Large intestine (tissue), 3 donors: ENCODE measurements around the gene TP53I3. TPM values are rescaled to one million over a fixed set of nuclear protein-coding genes. Genes with fewer than 3 reads are reported as not detected.
A peak's percentile ranks its signal among the peaks of the same experiment; 100 is the strongest.

ENCODE experiments used
- DNase-seq, 2 donors: peaks; one replicate each; pipeline versions ENCODE4 v3.0.0 to v3.0.0-alpha.2; 2013
- H3K27ac ChIP-seq: one replicate; pipeline ENCODE4 v1.5.1; 2013; ENCODE audit warnings: low read length
- H3K27me3 ChIP-seq: 2 replicates; pipeline ENCODE4 v1.6.1; 2013; ENCODE audit warnings: low read length; ENCODE audit not compliant: control insufficient read depth, insufficient read depth
- H3K36me3 ChIP-seq: 2 replicates; pipeline ENCODE4 v1.6.1; 2013; ENCODE audit warnings: low read length; ENCODE audit not compliant: control insufficient read depth, insufficient read depth
- H3K4me1 ChIP-seq: one replicate; pipeline ENCODE4 v1.6.1; 2013; ENCODE audit warnings: low read length; ENCODE audit not compliant: control insufficient read depth, insufficient read depth
- H3K4me3 ChIP-seq: one replicate; pipeline ENCODE4 v1.5.1; 2013; ENCODE audit warnings: low read length
- H3K9me3 ChIP-seq: one replicate; pipeline ENCODE4 v1.6.1; 2013; ENCODE audit warnings: mild to moderate bottlenecking, low read depth, low read length, moderate library complexity; ENCODE audit not compliant: control insufficient read depth
- WGBS: methylation state at CpG from one replicate; pipeline ENCODE4 v1.1.5; 2013; ENCODE audit warnings: low lambda C conversion rate; ENCODE audit not compliant: insufficient coverage; 5-methylcytosine and 5-hydroxymethylcytosine counted together
- polyA plus RNA-seq: library from polyadenylated mRNA; unstranded; fragments of 120-200 nt; gene quantifications from one replicate; pipeline ENCODE4 v1.2.1, GENCODE V29; 2013

Gene TP53I3
- polyA plus RNA-seq, 1 donor = 36.0 TPM

DNA sequence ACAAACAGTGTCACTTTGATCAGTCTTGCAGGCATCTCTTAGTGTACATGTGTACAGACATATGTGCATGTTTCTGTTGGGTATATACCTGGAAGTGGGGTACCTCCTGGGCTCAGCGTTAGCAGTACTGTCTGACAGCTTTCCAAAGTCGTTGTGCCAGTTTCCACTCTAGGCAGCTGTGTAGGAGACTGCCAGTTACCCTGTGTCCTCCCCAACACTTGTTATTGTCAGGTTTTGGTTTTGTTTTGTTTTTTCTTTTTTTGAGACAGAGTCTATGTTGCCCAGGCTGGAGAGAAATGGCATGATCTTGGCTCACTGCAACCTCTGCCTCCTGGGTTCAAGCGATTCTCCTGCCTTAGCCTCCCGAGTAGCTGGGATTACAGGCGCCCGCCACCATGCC is 28.9 kb downstream of the TP53I3 start:
- H3K9me3 ChIP-seq = no peaks in the 10 kb centered on the region
- no peak overlapping the region for H3K4me3 ChIP-seq
- peaks cover under 1% of the 10 kb centered on the region for H3K27me3 ChIP-seq
- WGBS = no CpG with 5 or more reads among the region's 6 CpGs
- H3K4me1 ChIP-seq = no peaks in the 10 kb centered on the region
- no peak overlapping the region for H3K27ac ChIP-seq
- no peak for DNase-seq
- H3K36me3 ChIP-seq = no peaks in the 10 kb centered on the region

GRCh38 chr2:24054366-24055010 is 30.1 kb downstream of the TP53I3 start:
- WGBS = no CpG with 5 or more reads among the region's 8 CpGs
- H3K4me1 ChIP-seq = peaks cover 2% of the 10 kb centered on the region
- no peak for DNase-seq
- H3K9me3 ChIP-seq = no peaks in the 10 kb centered on the region
- H3K4me3 ChIP-seq = no peak overlapping the region
- peaks cover 9% of the 10 kb centered on the region for H3K27me3 ChIP-seq
- no peak overlapping the region for H3K27ac ChIP-seq
- H3K36me3 ChIP-seq = no peaks in the 10 kb centered on the region

DNA sequence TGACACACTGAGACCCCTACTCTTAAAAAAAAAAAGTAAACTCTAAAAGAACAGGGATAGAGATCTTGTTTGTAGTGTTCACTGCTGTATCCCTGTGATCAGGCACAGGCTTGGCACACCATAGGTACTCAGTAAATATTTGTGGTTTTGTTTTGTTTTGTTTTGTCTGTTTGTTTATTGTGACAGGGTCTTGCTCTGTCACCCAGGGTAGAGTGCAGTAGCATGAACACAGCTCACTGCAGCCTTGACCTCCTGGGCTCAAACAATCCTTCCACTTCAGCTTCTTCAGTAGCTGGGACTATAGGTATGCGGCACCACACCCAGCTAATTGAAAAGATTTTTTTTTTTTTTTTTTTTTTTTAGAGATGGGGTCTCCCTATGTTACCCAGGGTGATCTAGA is 31.7 kb downstream of the TP53I3 start:
- no peak for DNase-seq
- Histone ChIP-seq H3K36me3 (no peaks in the 10 kb centered on the region), H3K4me3 (no peak overlapping the region), H3K4me1 (peaks cover 5% of the 10 kb centered on the region), H3K27ac (no peak overlapping the region), H3K9me3 (no peaks in the 10 kb centered on the region), H3K27me3 (peaks cover 21% of the 10 kb centered on the region)
- no CpG with 5 or more reads among the region's 1 CpG for WGBS

DNA sequence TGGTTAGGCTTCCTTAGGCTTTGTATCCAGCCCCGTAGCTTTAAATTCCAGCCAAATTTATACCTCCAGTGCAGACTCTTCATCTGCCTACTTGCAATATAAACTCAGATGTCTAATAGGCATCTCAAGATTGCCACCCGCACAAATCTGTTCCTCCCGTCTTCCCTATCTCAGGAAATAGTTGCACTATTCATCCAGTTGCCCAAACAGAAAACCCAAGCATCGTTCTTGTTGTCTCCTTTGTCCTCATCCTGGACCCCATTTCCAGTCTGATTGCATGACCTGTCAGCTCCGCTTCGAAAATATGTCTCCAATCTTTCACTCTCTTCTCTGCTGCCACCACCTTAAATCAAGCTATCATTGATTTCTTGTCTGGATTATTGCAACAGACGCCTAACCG is 32.8 kb downstream of the TP53I3 start:
- WGBS = no CpG with 5 or more reads among the region's 8 CpGs
- no peaks in the 10 kb centered on the region for H3K36me3 ChIP-seq
- H3K9me3 ChIP-seq = no peaks in the 10 kb centered on the region
- DNase-seq = no peak
- peaks cover 21% of the 10 kb centered on the region for H3K27me3 ChIP-seq
- no peak overlapping the region for H3K27ac ChIP-seq
- peaks cover 8% of the 10 kb centered on the region for H3K4me1 ChIP-seq
- no peak overlapping the region for H3K4me3 ChIP-seq

DNA sequence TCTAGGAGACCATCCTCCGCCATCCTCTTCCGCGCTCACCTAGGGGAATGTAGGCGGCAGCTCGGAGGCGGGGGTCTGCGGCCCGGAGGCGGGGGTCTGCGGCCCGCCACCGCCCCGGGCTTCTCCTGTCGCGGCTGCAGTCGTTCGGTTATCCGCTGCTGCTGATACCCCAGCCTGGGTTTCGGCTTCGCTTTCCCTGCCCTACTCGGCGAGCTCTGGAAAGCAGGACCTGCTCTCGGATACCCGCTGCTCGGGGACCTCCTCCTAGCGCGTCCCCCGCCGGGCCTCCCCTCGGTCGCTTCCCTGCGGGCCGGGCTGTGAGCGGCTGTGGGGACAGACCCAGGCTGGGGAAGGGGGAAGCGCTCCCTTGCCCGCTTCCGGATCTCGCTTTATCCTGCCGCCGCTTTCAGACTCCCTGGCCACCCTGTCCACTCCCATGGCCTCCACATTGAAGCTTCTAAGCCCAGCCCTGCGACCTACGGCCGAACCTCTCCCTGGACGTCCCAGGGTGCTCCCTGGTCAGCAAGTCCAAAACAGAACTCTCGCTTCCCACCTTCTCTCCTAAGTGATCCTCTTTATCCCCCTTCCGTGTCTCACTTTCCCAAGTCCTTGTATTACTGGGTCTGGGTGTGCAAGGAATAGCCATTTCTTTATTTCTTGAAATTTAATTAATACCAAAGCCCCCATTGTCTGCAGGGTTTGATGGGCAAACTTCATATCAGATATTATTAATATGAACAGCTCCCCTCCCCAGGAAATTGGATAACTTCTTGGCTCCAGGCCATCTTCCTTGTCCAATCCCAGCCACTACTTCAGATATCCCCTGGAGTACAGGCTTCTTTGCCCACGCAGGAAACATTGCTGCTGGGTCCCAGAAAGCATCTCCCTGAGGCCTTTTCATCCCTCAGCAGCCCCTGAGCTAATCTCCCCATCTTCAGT is 34.3 kb downstream of the TP53I3 start:
- peak in 1 of 2 donors; percentile 24 for DNase-seq
- Histone ChIP-seq H3K4me3 (peak overlapping the region; percentile 50), H3K4me1 (peaks cover 8% of the 10 kb centered on the region), H3K27me3 (peaks cover 21% of the 10 kb centered on the region), H3K9me3 (no peaks in the 10 kb centered on the region), H3K36me3 (no peaks in the 10 kb centered on the region), H3K27ac (peak overlapping the region; percentile 6)
- WGBS = 83% methylated on average over 2 of the region's 47 CpGs

GRCh38 chr2:24049485-24050021 is 35.1 kb downstream of the TP53I3 start, which contains the start of gene FKBP1B:
TSS of gene FKBP1B (plus strand) at chr2:24049741. CDS start at chr2:24049850, 109 bp downstream.
- no peaks in the 10 kb centered on the region for H3K9me3 ChIP-seq
- DNase-seq = peak; percentile 26 to 60
- H3K27ac ChIP-seq = peak within 1 kb of the TSS; percentile 6
- H3K4me3 ChIP-seq = peak within 1 kb of the TSS; percentile 50
- H3K36me3 ChIP-seq = no peaks in the 10 kb centered on the region
- H3K27me3 ChIP-seq = peaks cover 21% of the 10 kb centered on the region
- H3K4me1 ChIP-seq = peaks cover 8% of the 10 kb centered on the region
- WGBS = no CpG with 5 or more reads among the region's 52 CpGs

- DNase-seq = no peak
- H3K36me3 ChIP-seq = no peaks in the 10 kb centered on the region
- H3K4me3 ChIP-seq = peak overlapping the region; percentile 31
Observed at GRCh38 chr2:24048769-24049484, 35.7 kb downstream of the TP53I3 start.

DNA sequence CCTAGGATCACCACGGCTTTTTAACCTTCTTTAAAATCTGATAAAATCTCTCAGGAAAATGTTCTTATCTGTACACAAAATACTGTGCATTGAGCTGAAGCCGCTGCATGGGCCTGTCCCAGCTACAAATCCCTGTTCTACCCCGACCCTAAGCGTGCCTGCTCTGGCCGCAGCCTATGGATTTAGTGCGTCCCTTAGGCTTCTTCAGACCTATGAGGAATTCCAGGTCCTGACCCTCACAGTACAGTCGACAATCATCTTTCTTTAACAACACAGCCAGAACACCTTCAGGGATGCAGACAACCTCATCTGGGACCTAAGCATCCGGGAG is 37.0 kb downstream of the TP53I3 start:
- H3K27me3 ChIP-seq = peaks cover 21% of the 10 kb centered on the region
- no peak overlapping the region for H3K27ac ChIP-seq
- no peaks in the 10 kb centered on the region for H3K36me3 ChIP-seq
- no peak overlapping the region for H3K4me3 ChIP-seq
- DNase-seq = no peak
- H3K9me3 ChIP-seq = no peaks in the 10 kb centered on the region
- H3K4me1 ChIP-seq = peaks cover 8% of the 10 kb centered on the region
- no CpG with 5 or more reads among the region's 8 CpGs for WGBS

More at GRCh38 chr2:24048769-24049484, 35.7 kb downstream of the TP53I3 start:
- Histone ChIP-seq H3K27me3 (peaks cover 21% of the 10 kb centered on the region), H3K4me1 (peaks cover 8% of the 10 kb centered on the region), H3K27ac (no peak overlapping the region), H3K9me3 (no peaks in the 10 kb centered on the region)
- no CpG with 5 or more reads among the region's 23 CpGs for WGBS

DNA sequence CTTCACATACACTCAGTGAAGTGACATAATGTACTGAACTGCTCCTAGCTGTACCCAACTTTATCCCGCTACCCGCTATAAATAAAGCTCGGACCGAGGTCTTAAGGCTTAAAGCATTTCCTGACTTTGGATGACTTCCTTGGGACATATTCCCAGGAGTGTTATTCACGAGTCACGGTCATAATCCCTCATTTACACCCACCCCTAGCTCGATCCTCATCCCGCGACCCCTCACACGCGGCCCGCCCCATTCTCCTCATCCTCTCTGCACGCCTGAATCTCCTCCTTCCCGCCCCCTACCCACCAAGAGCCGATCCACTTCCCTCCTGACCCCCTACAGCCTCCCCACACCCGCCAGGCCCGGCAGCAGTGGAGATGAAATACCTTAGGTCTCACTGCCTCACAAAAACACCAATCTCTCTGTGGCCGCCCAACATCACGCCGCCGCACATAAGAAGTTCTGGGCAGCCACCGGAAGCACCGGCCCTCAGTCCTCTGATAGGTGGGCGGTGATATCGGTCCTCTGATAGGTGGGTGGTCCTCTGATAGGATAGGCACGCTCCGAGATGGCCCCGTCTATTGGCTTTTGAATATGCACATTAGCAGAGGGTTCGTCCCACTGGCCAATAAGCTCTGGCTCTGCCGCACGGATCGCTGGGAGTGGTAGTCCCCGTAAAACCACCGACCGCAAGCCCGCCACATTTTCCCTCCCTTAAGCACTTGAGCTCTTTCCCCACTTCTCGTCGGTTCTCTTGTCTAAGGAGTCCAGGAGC is 37.5 kb downstream of the TP53I3 start, which contains the start of gene WDCP:
Gene WDCP (minus strand): TSS at position 462 of the 773 bp plus-strand sequence. CDS start 7,897 bp downstream, outside the sequence.
- H3K4me3 ChIP-seq = peak within 1 kb of the TSS; percentile 70
- no peaks in the 10 kb centered on the region for H3K36me3 ChIP-seq
- H3K9me3 ChIP-seq = no peaks in the 10 kb centered on the region
- peaks cover 8% of the 10 kb centered on the region for H3K4me1 ChIP-seq
- no CpG with 5 or more reads among the region's 38 CpGs for WGBS
- H3K27ac ChIP-seq = peak within 1 kb of the TSS; percentile 14
- peak; percentile 95 to 97 for DNase-seq
- H3K27me3 ChIP-seq = peaks cover 21% of the 10 kb centered on the region
